ENCODE results near the gene FBXW11. TPM values are rescaled to one million over a fixed set of nuclear protein-coding genes. Genes with fewer than 3 reads are reported as not detected.

FBXW11 gene
- total and polyA plus RNA-seq, 10 of the 15 experiments (the other 5 are each of a cell fraction or from before 2014, with no cell fraction given) = 4.3 to 61.5 (median 40.0) TPM

- TF ChIP-seq PML (IDR thresholded peaks at IDR 0.05; ENCODE audit: low read length) = no peak
These were observed 37.1 kb downstream of the FBXW11 start (continued) for GRCh38 chr5:171969288-171969880.

- WGBS (ENCODE audit: insufficient coverage, insufficient replicate concordance, low lambda C conversion rate, missing lambda C conversion rate) = 63% methylated on average over 3 of the region's 3 CpGs
- TF ChIP-seq SIN3A (IDR thresholded peaks at IDR 0.05; ENCODE audit: low read depth, low read length) (no peak), ZZZ3 (IDR thresholded peaks at IDR 0.05; ENCODE audit: control insufficient read depth, insufficient read length, low read depth) (no peak), MXI1 (IDR thresholded peaks at IDR 0.05; ENCODE audit: low read depth, low read length) (no peak), PAX8 (IDR thresholded peaks at IDR 0.05) (no peak), ELK1 (IDR thresholded peaks at IDR 0.05; ENCODE audit: low read depth, low read length) (no peak), ZBTB33 (IDR thresholded peaks at IDR 0.05) (no peak), ZBTB4 (CRISPR knock-in tag; IDR thresholded peaks at IDR 0.05) (no peak), RELA (IDR thresholded peaks at IDR 0.05; ENCODE audit: borderline replicate concordance, partially characterized antibody) (no peak), EED (IDR thresholded peaks at IDR 0.05; ENCODE audit: low read depth) (peak; percentile 23; the same call in 1 of the 2 replicates)
- Histone ChIP-seq H3K27me3 (replicated peaks in 1 of 2; ENCODE audit: control insufficient read depth in 2 of 2, insufficient read depth in 2 of 2, low read length in 1 of 2) (no peaks in the 10 kb centered on the region), H3K27ac (ENCODE audit: control insufficient read depth, insufficient read depth) (peak overlapping the region; percentile 36; the same call in 1 of the 2 replicates), H3K9ac (ENCODE audit: control insufficient read depth, insufficient read depth, low read length) (no peak overlapping the region), H3K4me2 (ENCODE audit: control insufficient read depth, insufficient read depth) (no peak overlapping the region), H3K4me3 (no peak overlapping the region), H3K9me3 (replicated peaks; ENCODE audit: control insufficient read depth, insufficient read depth, low read length) (peaks cover 18% of the 10 kb centered on the region), H4K20me1 (ENCODE audit: control insufficient read depth, insufficient read depth) (no peaks in the 10 kb centered on the region), H3K79me2 (ENCODE audit: control insufficient read depth, insufficient read depth, low read length) (peaks cover 76% of the 10 kb centered on the region), H2AFZ (ENCODE audit: control insufficient read depth, low read depth, low read length) (no peak overlapping the region), H3K4me1 (ENCODE audit: control insufficient read depth, insufficient read depth, low read length) (peaks cover 10% of the 10 kb centered on the region), H3K36me3 (ENCODE audit: control insufficient read depth in 2 of 2, insufficient read depth in 2 of 2, low read length in 1 of 2) (peaks cover 0 to 3% of the 10 kb centered on the region in 2 experiments; a peak in 1 of 4 replicates)
- DNase-seq (ENCODE audit: low read depth, low spot score) (no peak), ATAC-seq (peak; percentile 28; the same call in 2 of the 3 replicates), FAIRE-seq (no peak)
- CTCF ChIA-PET = interaction anchor here (0.8 kb wide), 1 partner anchor 56 kb away, joined by 3 read pairs; no protein-coding TSS in a partner anchor
- RAD21 ChIA-PET (ENCODE audit: unreplicated experiment) = interaction anchor here (0.8 kb wide), 1 partner anchor 39 kb away, joined by 3 read pairs; no protein-coding TSS in a partner anchor
- intact Hi-C loops (cut with micrococcal nuclease; ENCODE audit: unreplicated experiment) = no loop called here
- SMC1A ChIA-PET (ENCODE audit: uncharacterized antibody, unreplicated experiment) = interaction anchor here (1.5 kb wide), 1 partner anchor 9 kb away, joined by 4 read pairs; no protein-coding TSS in a partner anchor
- POLR2A ChIA-PET = interaction anchor here (1.0 kb wide), 1 partner anchor 55 kb away, joined by 3 read pairs; no protein-coding TSS in a partner anchor
- in situ Hi-C loops (cut with MboI) = no loop called here
- BruUV-seq (replicated peaks) = no TSS peak
These were observed 37.9 kb downstream of the FBXW11 start for GRCh38 chr5:171968531-171968930.
